ENCODE data around the gene TST. TPM values are rescaled to one million over a fixed set of nuclear protein-coding genes. Genes with fewer than 3 reads are reported as not detected.
A peak's percentile ranks its signal among the peaks of the same experiment; 100 is the strongest.

Gene TST
- total and polyA plus RNA-seq, 9 of the 15 experiments (the other 6 are each of a cell fraction or from before 2014, with no cell fraction given): 1.4 to 26.9 (median 12.4) TPM

GRCh38 chr22:37032134-37032534 is 12.9 kb upstream of the TST start:
- no peak for DNase-seq (ENCODE audit: extremely low read depth in 1 of 4, low spot score in 3 of 4)
- H3K9ac ChIP-seq (ENCODE audit: insufficient read depth in 1 of 2, low read depth in 2 of 2, low read length in 2 of 2): no peak overlapping the region
- ChIA-PET POLR2A (interaction anchor here (0.8 kb wide), 1 partner anchor 14 kb away, joined by 3 read pairs; no protein-coding TSS in a partner anchor), CTCF (ENCODE audit: low intra/inter-chr PET ratio) (no interaction called here)
- BruUV-seq (replicated peaks): no TSS peak
- H2AFZ ChIP-seq (ENCODE audit: low read depth, low read length): no peak overlapping the region
- peaks cover 23% of the 10 kb centered on the region; the same call in 1 of the 3 replicates for H3K36me3 ChIP-seq (ENCODE audit: control insufficient read depth, insufficient read depth, low read length)
- no peaks in the 10 kb centered on the region for H4K20me1 ChIP-seq (replicated peaks; ENCODE audit: control insufficient read depth, insufficient read depth, low read length)
- no peak overlapping the region for H3K4me3 ChIP-seq
- H3K79me2 ChIP-seq (ENCODE audit: control insufficient read depth, insufficient read depth, low read length): no peaks in the 10 kb centered on the region
- H3K9me3 ChIP-seq (replicated peaks; ENCODE audit: control insufficient read depth, insufficient read depth, low read depth, low read length): no peaks in the 10 kb centered on the region
- no peak overlapping the region for H3K27ac ChIP-seq (ENCODE audit: extremely low read depth, low read depth, low read length)
- FAIRE-seq: no peak
- H3K4me2 ChIP-seq (ENCODE audit: insufficient read depth, low read length): no peak overlapping the region
- in situ Hi-C loops (cut with MboI) (no loop called here), intact Hi-C loops (cut with micrococcal nuclease) (no loop called here)
- no peaks in the 10 kb centered on the region for H3K9me1 ChIP-seq (ENCODE audit: control insufficient read depth, insufficient read depth, low read length)
- ATAC-seq: no peak
- WGBS (ENCODE audit: insufficient coverage, low coverage, missing lambda C conversion rate): 36% methylated on average over 2 of the region's 2 CpGs
- H3K4me1 ChIP-seq (replicated peaks in 1 of 2; ENCODE audit: control insufficient read depth in 2 of 2, insufficient read depth in 2 of 2, low read length in 2 of 2): peaks cover 5 to 11% of the 10 kb centered on the region in 2 experiments; a peak in 4 of 5 replicates
- H3K27me3 ChIP-seq (ENCODE audit: control insufficient read depth in 2 of 2, insufficient read depth in 2 of 2, low read length in 2 of 2): peaks cover 0 to 2% of the 10 kb centered on the region in 2 experiments; a peak in 1 of 5 replicates
- TF ChIP-seq RREB1 (CRISPR knock-in tag; IDR thresholded peaks at IDR 0.05): no peak
- TF ChIP-seq C11orf30 (IDR thresholded peaks at IDR 0.05; ENCODE audit: low read depth): peak; percentile 32; the same call in 1 of the 2 replicates
- peak; percentile 70 for TF ChIP-seq ZFP36 (IDR thresholded peaks at IDR 0.05; ENCODE audit: low read depth, low read length, partially characterized antibody)
- no peak for TF ChIP-seq SMAD1 (IDR thresholded peaks at IDR 0.05; ENCODE audit: low read depth, low read length, partially characterized antibody)
- TF ChIP-seq TSHZ1 (CRISPR knock-in tag; IDR thresholded peaks at IDR 0.05): no peak
- 0 out of 2 replicates have a peak, but pooled peaks have one; percentile 43 for TF ChIP-seq SMARCA5 (IDR thresholded peaks at IDR 0.05)
- TF ChIP-seq KDM1A (IDR thresholded peaks at IDR 0.05): peak; percentile 18 to 29; a peak in 2 of 4 replicates
- peak; percentile 51; the same call in 1 of the 2 replicates for TF ChIP-seq BCOR (IDR thresholded peaks at IDR 0.05)
- TF ChIP-seq NCOA2 (IDR thresholded peaks at IDR 0.05; ENCODE audit: partially characterized antibody in 2 of 2): no peak
- no peak for TF ChIP-seq SFPQ (IDR thresholded peaks at IDR 0.05; ENCODE audit: low read depth, low read length)
- peak; percentile 55 for TF ChIP-seq RBM25 (IDR thresholded peaks at IDR 0.05; ENCODE audit: low read depth, low read length, severe bottlenecking)

All from K562 (cell line).